Epithelial cell of esophagus (primary cell): ENCODE measurements around the gene SMARCB1.
"Not testable (repeated sequence)": the region's sequence is repeated elsewhere in the genome, so short reads cannot be mapped to it uniquely, and the experiment has no call there.

Source experiments
- DNase-seq: peaks from one replicate; pipeline ENCODE4 v3.0.0; 2010; ENCODE audit warnings: low read depth
- H3K4me3 ChIP-seq: 2 replicates; pipeline ENCODE4 v1.5.1; 2011; ENCODE audit warnings: mild to moderate bottlenecking, low read length, control low read depth
- TF ChIP-seq, protein P1 (sequence below): IDR thresholded peaks from 2 replicates; pipeline ENCODE4 v1.5.1; 2011; ENCODE audit warnings: low read depth, mild to moderate bottlenecking, low read length, control low read depth, inconsistent platforms; ENCODE audit not compliant: insufficient read depth; ENCODE audit errors: missing control alignments

The SMARCB1 gene

DNA sequence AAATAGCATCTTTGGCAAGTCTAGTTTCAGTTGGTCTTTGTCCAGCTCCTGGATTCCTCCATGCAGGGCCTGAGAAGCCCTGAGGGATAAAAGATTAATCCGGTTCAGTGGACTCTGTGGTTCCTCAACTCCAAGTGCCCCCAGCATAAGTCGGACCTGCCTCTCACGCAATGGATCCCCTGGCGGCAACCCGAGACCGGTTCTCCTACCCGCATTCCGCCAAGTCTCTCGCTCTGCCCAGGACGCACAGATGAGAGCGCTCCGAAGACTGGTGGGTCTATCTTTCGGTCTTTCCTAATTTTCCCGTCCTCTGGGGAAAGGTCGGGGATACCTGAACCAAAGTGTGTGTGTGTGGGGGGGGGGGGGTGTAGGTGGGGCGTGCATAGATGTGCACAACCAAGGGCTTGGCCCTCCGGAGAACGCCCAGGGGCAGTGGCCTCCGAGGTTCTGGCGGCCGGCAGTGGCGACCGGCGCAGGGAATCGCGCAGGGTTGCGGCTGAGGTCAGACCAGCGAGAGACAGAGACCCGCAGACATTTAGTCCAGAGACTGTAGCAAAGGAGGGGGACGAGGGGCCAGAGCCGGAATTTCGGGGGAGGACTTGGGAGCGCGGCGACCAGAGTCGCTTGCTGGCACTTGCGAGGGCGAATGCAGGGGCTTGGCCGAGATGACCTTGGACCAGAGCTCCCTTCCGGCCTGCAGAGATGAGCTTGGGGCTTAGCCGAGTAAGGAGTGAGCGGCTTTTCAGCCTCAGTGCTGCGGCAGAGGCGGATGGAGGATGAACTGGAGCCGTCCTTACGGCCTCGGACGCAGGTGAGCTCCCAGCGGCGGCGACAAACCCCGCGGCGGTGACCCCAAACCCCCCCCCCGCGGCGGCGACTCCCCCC lies 70.2 kb downstream of the SMARCB1 start:
- DNase-seq = peak; percentile 47
- H3K4me3 ChIP-seq = peak overlapping the region; percentile 84
- TF ChIP-seq, protein P1, sequence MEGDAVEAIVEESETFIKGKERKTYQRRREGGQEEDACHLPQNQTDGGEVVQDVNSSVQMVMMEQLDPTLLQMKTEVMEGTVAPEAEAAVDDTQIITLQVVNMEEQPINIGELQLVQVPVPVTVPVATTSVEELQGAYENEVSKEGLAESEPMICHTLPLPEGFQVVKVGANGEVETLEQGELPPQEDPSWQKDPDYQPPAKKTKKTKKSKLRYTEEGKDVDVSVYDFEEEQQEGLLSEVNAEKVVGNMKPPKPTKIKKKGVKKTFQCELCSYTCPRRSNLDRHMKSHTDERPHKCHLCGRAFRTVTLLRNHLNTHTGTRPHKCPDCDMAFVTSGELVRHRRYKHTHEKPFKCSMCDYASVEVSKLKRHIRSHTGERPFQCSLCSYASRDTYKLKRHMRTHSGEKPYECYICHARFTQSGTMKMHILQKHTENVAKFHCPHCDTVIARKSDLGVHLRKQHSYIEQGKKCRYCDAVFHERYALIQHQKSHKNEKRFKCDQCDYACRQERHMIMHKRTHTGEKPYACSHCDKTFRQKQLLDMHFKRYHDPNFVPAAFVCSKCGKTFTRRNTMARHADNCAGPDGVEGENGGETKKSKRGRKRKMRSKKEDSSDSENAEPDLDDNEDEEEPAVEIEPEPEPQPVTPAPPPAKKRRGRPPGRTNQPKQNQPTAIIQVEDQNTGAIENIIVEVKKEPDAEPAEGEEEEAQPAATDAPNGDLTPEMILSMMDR = peak; percentile 24

DNA sequence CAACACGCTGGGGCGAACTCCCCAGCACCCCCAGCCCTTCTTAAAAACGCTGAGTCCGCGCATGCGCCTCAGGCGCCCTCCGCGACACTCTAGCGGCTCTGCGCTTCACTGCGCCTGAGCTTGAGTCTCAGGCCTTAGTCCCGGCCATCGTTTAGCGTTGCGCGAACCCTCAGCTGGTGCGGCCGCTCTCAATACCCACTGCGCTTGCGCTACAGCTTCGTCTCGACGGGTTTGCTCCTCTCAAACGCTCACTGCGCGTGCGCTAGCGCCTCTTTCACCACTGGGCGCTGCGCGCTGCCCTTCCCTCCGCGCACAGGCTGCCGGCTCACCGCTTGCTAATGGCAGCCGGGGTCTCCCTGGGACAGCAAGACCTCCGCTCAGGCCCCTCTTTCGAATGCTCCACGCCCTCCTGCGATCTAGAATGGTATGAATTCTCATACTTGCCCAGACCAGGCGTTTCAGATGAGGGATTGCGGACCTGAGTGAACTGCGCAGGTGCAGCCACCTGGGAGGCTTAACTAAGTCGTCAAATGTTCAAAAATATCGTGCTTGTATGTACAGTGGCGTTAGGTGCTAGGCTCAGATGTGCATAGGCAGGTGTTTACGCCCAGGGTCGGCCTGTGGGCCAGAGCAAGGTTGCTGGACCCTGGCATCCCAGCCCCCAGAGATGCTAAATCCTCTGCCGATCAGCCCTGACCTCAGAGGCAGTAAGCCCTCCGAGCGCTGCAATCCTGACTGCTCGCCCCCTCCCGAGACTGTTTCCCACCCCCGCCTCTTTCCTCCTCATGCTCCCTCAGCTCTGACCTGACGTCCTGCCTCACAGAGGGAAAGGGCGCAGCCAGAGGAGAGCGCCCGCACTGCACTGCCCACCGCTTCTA lies 71.1 kb downstream of the SMARCB1 start, which contains the start of gene SLC2A11:
SLC2A11 (plus strand) TSS at position 270 of the 878 bp plus-strand sequence; CDS start at position 395, 125 bp downstream.
- DNase-seq = peak; percentile 97
- TF ChIP-seq, protein P1 = peak; percentile 14
- H3K4me3 ChIP-seq = peak within 1 kb of the TSS; percentile 84

DNA sequence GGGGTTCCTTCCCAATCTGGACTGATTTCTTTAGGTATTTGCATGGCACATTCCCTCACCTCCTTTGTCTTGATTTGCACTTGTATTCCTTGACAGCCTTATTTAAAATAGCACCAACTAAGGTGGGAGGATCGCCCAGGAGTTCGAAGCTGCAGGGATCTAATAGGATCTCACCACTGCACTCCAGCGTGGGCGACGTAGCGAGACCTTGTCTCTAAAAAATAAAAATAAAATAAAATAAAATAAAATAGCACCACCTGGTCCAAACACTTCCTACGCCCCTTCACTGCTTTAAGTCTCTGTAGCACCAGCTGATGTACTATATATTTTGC lies 71.7 kb downstream of the SMARCB1 start:
- TF ChIP-seq, protein P1 = no peak
- peak overlapping the region; percentile 84 for H3K4me3 ChIP-seq
- no peak for DNase-seq

DNA sequence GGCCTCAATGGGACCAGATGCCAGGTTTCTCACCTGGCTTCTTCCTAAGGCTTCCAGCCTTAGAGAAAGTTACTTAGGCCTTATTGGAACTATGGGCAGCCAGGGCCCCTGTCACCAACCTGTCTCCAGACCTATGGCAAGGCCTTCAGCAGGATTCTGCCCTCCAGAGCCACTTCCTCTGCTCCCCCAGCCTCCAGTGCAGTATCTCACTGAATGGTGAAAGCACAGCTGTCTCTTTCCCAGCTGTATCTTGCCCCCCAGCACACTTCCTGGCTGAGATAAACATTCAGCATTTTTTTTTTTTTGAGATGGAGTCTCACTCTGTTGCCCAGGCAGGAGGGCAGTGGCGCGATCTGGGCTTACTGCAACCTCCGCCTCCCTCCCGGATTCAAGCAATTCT lies 72.4 kb downstream of the SMARCB1 start:
- H3K4me3 ChIP-seq = no peak overlapping the region
- TF ChIP-seq, protein P1 = no peak
- DNase-seq = no peak

DNA sequence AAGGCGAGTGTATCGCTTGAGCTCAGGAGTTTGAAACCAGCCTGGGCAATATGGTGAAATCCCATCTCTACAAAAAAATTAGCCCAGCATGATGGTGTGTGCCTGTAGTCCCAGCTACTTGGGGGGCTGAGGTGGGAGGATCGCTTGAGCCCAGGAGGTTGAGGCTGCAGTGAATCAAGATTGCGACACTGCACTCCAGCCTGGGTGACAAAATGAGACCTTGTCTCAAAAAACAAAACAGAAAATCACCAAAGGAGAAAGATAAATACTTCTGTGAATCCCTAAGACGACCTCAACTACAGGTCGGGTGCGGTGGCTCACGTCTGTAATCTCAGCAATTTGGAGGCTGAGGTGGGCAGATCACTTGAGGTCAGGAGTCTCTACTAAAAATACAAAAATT lies 73.4 kb downstream of the SMARCB1 start:
- DNase-seq, H3K4me3 ChIP-seq: not testable (repeated sequence)

DNA sequence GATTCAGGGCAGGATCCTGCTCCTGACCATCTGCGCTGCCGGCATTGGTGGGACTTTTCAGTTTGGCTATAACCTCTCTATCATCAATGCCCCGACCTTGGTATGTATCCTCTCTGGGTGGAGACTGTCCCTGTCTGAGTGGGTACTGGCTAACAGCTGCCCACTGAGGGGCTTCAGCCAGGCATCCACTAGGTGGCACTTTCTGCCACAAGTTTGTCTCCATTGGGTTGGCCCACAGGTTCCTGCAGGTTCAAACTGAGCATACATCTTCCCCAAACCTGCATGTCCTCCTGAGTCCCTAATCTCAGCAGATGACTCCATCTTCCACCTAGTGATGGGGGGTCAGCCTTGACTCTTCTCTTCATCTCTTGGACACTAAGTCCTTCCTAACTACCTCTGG lies 75.3 kb downstream of the SMARCB1 start:
- H3K4me3 ChIP-seq = no peak overlapping the region
- peak; percentile 65 for DNase-seq
- TF ChIP-seq, protein P1 = peak; percentile 73

DNA sequence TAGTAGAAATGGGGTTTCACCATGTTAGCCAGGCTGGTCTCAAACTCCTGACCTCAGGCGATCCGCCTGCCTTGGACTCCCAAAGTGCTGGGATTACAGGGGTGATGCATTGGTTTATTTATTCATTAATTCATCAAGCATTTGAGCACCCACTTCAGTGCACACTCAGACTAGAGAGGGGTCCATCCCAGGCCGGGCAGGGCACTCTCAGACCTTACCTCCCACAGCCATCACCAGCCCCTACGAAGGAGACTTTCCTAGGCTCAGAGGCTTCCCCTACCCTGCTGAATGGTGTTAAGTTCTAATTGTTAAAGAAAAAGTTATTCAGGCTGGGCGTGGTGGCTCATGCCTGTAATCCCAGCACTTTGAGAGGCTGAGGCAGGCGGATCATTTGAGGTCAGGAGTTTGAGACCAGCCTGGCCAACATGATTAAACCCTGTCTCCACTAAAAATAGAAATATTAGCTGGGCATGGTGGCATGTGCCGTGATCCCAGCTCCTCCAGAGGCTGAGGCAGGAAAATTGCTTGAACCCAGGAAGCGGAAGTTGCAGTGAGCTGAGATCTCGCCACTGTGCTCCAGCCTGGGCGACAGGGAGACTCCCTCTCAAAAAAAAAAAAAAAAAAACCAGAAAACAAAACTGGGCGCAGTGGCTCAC lies 77.9 kb downstream of the SMARCB1 start:
- H3K4me3 ChIP-seq, DNase-seq: not testable (repeated sequence)
